GM21360 (cell line): ENCODE data around the gene DUSP16.
"Not testable (repeated sequence)": the region's sequence is repeated elsewhere in the genome, so short reads cannot be mapped to it uniquely, and the experiment has no call there.

Experiments used
- ATAC-seq: cut with Tn5 transposase; IDR thresholded peaks from one replicate; pipeline ENCODE4 v1.9.1; 2021; ENCODE audit warnings: mild to moderate bottlenecking, moderate library complexity; ENCODE audit not compliant: unreplicated experiment

DUSP16 gene, protein sequence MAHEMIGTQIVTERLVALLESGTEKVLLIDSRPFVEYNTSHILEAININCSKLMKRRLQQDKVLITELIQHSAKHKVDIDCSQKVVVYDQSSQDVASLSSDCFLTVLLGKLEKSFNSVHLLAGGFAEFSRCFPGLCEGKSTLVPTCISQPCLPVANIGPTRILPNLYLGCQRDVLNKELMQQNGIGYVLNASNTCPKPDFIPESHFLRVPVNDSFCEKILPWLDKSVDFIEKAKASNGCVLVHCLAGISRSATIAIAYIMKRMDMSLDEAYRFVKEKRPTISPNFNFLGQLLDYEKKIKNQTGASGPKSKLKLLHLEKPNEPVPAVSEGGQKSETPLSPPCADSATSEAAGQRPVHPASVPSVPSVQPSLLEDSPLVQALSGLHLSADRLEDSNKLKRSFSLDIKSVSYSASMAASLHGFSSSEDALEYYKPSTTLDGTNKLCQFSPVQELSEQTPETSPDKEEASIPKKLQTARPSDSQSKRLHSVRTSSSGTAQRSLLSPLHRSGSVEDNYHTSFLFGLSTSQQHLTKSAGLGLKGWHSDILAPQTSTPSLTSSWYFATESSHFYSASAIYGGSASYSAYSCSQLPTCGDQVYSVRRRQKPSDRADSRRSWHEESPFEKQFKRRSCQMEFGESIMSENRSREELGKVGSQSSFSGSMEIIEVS

DNA sequence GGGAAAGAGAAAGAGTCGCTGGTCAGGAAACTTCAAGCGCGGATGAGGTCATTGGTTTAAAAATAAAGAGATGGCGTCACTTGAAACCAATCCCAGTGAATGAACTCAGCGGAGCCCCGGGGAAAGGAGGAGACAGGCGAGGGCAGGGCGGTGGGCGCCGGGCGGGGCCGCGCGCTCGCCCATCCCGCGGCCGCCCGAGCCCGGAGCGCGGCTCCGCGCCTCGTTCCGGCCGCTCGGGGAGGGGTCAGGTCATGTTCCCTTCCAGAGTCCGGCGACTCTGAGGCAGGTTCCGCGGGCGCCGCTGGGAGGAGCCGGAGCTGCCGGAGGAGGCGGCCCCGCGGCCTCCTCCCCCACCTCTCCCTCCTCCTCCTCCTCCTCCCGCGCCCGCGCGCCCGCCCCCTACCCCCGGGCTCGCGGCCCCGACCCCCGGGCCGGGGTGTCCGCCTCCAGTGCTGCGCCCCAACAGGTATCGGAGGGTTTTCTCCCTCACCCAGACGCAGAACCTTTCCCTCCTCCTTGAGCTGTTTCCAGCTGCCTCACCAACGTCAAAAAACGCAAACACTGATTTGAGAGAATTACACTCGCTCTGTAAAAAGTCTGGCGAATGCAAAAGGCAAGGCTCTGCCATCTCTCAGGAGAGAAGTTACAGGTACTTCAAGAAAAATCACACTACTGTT is at the start of gene DUSP16:
DUSP16 (minus strand) TSS at position 279 of the 677 bp plus-strand sequence. CDS start 41,765 bp downstream, outside the sequence.
- ATAC-seq, result peak; percentile 79

DNA sequence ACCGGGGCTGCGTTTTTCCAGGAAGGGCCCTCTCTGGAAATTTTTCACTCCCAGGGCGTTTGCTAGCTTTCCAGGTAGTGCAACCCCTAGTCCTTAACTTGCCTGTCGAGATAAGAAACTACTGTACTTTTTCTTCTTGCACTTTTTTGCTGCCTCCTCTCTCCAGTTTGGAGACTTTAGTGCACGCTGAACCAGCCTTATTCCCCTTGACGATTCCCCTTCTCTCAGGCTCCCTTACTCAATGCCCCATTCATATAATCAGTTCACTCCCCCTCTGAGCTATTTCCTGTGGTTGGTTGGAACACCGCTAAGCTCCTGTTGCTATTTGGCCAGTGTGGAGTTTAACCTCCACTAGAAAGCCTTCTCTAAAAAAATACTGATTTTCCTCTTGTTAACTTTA is 49.7 kb upstream of the DUSP16 start:
- no peak for ATAC-seq

DNA sequence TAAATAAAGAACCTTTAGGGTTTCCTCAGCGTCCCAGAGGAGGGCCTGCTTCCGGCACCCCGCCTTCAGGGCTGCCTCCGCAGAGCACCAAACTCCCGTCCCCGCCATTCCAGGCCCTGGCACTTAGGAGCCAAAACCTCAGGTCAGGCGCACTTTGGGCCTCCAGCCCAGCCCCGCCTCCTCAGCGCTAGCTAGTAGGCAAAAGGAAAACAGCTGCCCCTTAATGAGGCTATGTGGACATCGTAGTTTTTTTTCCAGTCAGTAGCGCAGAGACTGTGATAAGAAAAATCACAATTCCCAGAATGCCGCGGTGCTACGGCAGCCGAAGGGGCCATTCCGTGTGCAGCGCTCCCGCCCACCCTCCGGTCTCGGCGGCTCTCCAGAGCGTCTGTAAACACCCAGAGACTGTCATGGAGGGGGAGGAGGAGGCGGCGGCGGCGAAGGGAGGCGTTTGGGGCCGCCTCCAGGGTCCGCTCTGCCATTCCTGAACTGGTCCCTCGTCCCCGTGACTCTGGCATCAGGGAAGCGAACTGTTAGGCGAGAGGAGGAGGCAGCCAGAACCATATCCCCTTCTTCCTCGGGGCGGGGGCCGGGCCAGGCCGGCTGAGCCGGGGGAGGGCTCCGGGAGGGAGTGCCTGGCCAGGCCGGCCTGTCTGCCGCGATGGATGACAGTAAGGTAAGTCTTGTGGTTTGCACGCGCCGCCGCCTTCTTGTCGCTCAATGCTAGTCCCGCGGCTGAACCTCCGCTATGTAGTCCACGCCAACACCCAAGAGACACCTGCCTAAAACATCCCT is 49.0 kb upstream of the DUSP16 start, which contains the start of gene CREBL2:
CREBL2 (plus strand) TSS at position 365 of the 795 bp plus-strand sequence; CDS start at position 662, 297 bp downstream.
- ATAC-seq, result peak; percentile 64

DNA sequence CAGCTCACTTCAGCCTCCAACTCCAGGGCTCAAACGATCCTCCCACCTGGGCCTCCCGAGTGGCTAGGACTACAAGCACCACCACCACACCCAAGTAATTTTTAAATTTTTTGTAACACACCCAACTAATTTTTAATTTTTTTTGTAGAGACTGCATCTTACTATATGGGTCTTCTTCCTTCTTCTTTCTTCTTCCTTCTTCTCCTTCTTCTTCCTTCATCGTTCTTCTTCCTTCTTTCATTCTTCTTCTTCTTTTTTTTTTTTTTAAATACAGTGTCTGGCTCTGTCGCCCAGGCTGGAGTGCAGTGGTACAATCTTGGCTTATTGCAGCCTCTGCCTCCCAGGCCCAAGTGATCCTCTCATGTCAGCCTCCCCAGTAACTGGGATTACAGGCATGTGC is 48.0 kb upstream of the DUSP16 start:
- ATAC-seq, result no peak

DNA sequence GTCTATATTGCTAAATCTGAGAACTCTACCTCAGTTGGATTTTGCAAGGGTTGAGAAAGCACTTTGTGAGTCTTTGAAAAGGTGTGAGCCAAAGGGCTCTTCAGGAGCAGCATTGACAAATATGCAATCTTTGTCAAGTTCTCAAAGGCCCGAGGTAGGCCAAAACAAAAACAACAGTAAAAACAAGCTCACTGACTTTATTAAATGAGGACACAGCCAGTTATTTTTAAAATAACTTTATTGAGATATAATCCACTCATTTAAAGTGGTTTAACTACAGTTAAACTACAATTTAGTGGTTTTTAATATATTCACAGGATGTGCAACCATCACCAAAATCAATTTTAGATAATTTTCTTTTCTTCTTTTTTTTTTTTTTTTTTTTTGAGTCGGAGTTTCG is 47.0 kb upstream of the DUSP16 start:
- ATAC-seq, result no peak

DNA sequence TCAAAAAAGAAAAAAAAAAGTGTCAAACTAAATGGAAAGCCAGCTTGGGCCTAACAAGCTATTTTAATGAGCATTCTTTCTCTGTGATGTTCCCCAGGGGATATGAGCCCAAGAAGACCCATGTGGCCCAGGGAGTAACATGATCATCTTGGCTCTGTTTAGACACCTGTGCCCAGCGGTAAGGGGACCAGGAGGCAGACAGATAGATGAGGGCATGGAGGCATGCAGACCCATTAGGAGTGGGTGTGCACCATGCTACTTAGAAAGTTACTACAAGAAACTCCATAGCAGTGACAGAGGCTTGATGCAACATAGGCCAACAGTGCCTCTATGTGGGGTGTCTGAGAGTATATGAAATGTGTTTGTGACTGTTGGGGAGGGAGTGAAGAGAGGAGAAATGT is 45.9 kb upstream of the DUSP16 start:
- ATAC-seq, result peak; percentile 29

DNA sequence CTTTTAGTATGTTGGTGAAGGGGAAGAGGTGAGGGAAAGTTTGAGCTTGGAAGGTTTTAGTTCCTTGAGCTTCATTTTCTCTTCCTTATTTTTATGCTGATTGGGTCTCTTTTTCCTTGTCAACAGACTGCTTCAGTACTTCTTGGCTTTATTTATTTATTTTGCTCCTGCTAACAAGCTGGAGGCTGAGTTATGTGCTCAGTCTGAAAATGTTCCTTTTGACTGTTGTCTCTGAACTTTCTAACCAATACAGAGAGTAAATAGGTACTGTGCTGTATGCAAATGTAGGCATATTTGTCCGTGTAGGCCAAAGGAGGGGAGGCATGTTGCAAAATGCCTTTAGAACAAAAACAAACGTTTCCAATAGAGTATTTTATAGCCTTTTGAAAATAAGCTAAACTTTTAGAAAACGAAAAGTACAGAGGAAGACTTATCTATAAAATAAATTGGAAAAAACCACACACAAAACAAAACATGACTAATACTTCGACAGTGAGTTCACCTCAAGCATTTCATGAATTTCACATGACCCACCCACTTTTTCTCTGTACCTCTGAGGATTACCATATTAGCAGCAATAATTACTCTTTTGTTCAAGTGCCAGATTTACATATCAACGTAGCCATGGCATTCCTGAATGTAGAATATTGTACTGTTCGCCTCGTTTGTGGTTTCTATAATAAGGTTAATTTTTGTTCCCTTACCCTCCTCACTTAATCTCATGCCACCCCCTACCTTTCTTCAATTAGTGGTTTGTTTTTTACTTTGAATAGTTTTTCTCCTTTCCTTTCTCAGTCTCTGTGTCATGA is 44.3 kb upstream of the DUSP16 start:
- peak; percentile 37 for ATAC-seq

DNA sequence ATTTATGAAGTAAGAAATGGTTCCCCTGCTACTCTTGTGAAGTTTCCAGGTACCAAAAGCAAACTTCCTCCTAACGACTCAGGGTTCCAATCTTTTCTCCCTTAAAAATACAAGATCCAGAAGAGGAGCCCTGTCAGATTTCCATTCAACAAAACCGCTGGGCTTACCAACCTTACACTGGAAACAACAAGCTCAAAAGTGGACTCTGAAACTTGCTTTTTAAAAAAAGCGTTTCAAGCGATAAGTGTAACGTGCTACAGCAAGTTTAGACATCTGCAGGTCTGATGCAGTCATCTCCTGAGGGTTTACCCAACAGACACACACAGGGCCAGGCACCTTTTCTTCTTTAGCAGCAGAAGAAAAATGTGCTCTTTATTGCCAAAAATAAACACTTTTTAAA is 42.1 kb upstream of the DUSP16 start:
- no peak for ATAC-seq

DNA sequence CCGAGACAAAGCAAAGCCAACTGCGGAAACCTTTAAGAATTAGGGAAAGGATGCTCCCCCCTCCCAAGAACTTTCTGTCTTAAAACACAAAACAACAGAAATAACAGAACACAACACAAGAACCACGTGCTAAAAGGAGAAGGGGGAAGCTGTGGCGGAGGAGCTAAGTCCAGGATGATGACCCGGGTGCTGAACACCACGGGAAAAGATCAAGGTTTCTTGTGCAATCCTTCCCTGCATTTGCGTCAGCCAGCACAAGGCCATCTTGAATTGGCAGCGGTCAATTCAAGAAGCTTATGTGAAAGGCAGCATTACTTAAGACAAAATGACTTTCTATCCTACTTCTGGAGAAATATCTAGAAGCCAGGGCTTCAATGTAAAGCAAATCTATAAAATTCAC is 38.0 kb upstream of the DUSP16 start:
- ATAC-seq, result no peak

DNA sequence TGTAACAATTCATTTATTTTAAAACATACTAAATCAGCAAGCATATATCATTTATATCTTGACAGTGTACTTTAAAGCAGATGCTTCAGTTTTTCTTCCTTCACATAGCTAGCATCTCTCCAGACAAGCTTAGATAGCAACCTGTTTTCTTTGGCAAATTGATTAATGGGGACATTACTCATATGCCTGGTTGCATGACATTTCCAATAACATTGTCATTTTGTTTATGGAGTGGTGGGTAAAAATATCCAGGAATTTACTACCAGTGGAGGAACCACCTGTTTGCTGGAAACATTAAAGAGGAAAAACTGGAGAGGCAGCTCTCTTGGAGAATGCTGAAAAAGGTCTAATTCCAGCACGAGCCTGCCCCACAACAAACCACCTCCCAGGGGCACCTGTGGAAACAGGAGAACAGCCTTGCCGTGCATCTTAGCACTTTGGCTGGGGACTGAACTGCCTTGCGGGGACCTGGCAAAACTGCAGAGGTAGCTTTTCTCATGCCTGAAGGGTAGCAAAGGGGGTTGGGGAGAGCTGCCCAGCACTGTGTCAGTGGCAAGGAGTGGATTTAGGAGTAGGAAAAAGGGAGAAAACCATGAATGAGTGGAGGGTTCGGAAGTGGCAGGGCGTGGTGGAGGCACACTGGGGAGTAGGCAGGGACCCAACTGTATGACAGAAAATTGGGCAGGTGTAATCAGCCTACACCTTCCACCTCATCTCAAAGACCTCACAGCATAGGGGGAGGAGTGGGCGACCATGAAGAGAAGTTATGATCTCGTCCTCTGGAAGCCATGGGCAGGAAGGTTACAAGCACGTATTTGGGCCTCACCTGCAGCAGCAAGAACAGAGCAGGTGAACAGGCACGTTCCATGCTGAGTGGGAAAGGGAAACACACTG is 37.3 kb upstream of the DUSP16 start:
- ATAC-seq, result no peak

DNA sequence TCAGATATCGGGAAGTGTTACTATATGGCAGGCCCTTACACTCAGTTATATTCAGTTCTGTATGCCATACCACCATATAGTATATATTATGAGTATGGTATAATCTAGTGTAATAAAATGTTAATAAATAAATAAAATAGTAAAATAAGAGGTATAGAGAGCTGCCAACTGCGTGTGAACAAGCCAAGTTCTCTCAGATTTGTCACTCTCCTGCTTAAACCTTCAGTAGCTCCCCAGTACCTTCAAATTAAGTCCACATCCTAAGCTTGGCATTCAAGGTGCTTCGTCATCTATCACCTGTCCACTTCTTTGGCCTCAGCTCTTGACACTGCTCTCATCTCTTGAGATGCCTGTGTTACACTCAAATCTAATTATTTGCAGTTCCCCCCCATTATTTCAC is 36.2 kb upstream of the DUSP16 start:
- ATAC-seq, result no peak

DNA sequence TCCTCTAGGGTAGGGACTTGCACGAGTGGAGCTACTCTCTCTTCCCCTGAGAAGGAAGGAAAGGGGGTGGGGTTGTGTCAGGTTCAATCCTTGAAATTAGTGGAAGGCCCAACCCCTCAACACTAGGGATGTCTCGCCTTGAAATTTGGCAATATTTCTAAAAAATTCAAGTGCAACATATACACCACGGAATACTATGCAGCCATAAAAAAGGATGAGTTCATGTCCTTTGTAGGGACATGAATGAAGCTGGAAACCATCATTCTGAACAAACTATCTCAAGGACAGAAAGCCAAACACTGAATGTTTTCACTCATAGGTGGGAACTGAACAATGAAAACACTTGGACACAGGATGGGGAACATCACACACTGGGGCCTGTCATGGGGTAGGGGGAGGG is 33.9 kb upstream of the DUSP16 start:
- not testable (repeated sequence) for ATAC-seq

DNA sequence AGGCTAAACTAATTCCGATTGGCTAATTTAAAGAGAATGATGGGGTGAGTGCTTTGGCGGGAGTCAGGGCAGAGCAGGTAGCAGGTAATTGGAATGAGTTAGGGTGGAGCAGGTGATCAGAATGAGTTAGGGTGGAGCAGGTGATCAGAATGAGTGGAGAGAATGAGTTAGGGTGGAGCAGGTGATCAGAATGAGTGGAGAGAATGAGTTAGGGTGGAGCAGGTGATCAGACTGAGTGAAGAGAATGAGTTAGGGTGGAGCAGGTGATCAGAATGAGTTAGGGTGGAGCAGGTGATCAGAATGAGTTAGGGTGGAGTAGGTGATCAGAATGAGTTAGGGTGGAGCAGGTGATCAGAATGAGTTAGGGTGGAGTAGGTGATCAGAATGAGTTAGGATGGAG is 33.3 kb upstream of the DUSP16 start:
- ATAC-seq, result not testable (repeated sequence)

DNA sequence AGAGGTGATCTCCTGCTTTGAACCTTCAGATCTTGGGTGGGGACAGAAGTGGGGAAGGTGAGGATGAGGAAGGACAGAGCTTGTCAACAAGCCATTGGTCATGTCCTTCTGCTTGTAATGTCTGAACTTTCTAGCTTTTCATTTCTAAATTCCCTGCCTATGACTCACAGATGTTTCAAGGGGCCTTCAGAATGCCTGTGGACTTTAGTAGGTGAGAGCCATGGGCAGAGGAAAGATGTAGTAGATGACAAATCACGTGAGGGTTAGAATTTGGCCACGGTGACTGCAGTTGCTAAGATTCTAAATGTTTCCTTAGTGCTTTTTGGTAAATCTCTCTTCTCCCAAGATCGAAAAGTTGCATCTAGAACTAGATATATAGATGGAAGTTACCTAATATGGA is 30.3 kb upstream of the DUSP16 start:
- ATAC-seq, result no peak

DNA sequence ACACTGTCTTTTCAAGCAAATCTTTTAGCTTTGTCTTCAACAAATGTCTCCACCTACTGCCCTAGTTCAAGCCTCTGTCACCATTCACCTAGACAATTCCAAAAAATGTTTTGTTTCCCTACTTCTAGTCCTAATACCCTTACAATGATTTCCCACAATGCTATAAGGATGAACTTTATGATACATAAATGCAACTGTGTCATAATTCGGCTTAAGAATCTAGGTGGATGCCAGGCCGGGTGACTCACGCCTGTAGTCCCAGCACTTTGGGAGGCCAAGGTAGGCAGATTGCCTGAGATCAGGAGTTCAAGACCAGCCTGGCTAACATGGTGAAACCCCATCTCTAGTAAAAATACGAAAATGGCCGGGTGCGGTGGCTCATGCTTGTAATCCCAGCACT is 28.3 kb upstream of the DUSP16 start:
- ATAC-seq, result no peak

DNA sequence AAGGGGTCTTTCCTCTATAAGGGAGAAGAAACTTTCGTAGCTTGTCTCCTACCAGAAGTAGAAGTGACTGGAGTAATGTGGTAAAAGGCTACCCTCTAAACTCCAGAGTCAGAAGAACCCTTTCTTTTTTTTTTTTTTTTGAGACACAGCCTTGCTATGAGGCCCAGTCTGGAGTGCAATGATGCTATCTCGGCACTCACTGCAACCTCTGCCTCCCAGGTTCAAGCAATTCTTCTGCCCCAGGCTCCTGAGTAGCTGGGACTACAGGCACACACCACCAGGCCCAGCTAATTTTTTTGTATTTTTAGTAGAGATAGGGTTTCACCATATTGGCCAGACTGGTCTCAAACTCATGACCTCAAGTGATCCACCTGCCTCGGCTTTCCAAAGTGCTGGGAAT is 25.8 kb upstream of the DUSP16 start:
- not testable (repeated sequence) for ATAC-seq

DNA sequence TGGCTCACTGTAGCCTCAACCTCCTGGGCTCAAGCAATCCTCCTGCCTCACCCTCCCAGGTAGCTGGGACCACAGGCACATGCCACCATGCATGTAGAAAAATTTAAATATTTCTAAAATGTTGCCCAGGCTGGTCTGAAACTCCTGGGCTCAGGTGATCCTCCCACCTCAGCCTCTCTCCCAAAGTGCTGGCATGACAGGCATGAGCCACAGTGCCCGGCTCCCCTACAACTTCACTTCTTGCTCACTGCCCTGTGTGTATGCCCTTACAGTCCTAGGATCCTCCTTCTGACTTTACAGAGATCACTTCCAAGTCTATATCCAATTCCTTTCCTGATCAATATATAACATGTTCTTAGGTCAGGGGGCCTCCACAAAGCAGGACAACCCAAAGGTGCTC is 25.2 kb upstream of the DUSP16 start:
- no peak for ATAC-seq

DNA sequence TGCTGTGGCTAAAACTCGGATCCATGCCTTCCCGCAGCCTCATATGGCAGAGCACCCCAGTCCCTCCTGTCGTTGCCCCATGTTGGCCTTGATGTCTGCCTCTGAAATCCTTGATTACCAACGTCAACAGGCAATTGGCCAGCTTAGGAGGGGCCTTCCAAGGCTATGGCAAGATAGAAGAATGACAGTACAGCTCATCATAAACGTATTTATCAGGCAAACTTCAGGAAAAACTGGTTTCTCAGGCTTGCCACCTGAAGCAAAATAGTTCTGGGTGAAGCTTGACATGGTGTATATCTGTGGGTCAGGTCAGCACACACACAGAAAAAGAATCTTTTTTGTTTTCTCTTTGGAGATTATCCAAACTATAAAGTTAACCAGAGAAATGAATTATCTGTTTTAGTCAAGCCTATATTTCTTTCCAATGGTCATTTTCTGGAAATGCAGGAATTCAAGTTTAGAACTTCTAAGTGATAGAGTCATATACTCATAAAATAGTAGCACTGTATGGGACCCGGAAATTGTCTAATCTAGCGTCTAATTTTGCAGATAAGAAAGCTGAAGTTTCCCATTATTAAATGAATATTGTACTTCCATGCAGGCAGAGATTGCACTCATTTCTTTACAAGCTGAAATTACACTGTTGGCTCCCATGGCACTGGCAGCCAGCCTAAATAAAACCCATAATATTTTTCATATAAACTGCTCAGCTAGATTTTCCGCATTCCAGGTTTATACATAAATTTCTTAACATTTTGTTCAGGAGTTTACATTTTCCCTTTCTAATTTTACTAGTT is 24.4 kb upstream of the DUSP16 start:
- ATAC-seq, result no peak
